Mononuclear cell (primary cell): ENCODE results near the gene XYLT1. TPM values are rescaled to one million over a fixed set of nuclear protein-coding genes. Genes with fewer than 3 reads are reported as not detected.

Experiments used
- H3K27me3 ChIP-seq: 2 replicates; pipeline ENCODE4 v1.6.0; 2011; ENCODE audit warnings: low read length, control low read depth; ENCODE audit not compliant: insufficient read depth
- H3K4me1 ChIP-seq: 2 replicates; pipeline ENCODE4 v1.5.1; 2011; ENCODE audit warnings: mild to moderate bottlenecking, low read length, control low read depth; ENCODE audit not compliant: insufficient read depth
- H3K4me3 ChIP-seq: 2 replicates; pipeline ENCODE4 v1.5.1; 2011; ENCODE audit warnings: mild to moderate bottlenecking, low read length, moderate library complexity
- H3K9me3 ChIP-seq: 2 replicates; pipeline ENCODE4 v1.5.1; 2011; ENCODE audit warnings: low read depth, mild to moderate bottlenecking, control low read depth, low read length
- total RNA-seq: library from RNA; depleted of rRNA; stranded (reverse); fragments of >200 nt; gene quantifications from one replicate; pipeline ENCODE4 v1.2.3, GENCODE V29; 2012

The XYLT1 gene
- total RNA-seq, 1 donor: 19.4 TPM

DNA sequence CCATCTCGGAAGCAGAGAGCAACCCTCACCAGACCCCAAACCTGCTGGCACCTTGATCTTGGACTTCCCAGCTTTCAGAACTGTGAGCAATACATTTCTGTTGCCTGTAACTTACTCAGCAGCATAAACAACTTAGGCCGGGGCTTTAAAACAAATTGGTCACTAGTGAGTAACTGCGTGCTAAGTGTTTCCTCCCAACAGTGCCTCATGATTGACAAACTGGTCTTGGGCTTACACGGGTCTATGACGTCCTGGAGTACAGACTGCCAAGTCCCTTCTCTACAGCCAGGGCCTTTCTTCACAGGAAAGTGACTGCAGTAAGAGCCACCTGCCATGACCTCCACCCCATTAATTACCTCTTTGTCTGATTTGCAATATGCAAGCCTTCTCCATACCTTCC, 136.7 kb downstream of the XYLT1 start:
- no peak overlapping the region for H3K4me3 ChIP-seq
- H3K27me3 ChIP-seq: no peaks in the 10 kb centered on the region
- H3K9me3 ChIP-seq: no peaks in the 10 kb centered on the region
- peaks cover 16% of the 10 kb centered on the region for H3K4me1 ChIP-seq

DNA sequence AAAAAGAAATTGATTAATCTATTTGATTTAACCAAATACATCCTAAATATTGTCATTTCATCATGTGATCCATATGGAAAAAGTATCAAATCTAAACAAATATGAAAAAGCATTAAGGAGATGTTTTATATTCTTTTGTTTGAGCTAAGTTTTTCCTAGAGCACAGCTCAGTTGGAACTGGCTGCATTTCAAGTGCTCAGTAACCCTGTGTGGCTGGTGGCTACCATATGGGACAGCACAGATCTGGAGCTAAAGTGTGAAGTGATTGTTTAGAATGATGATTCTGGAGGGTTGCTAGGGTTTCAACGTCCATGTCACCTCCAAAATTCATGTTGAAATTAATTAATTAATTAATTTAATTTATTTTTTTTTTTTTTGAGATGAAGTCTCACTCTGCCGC, 137.5 kb downstream of the XYLT1 start:
- Histone ChIP-seq H3K4me3 (no peak overlapping the region), H3K4me1 (peaks cover 16% of the 10 kb centered on the region), H3K9me3 (no peaks in the 10 kb centered on the region), H3K27me3 (no peaks in the 10 kb centered on the region)

DNA sequence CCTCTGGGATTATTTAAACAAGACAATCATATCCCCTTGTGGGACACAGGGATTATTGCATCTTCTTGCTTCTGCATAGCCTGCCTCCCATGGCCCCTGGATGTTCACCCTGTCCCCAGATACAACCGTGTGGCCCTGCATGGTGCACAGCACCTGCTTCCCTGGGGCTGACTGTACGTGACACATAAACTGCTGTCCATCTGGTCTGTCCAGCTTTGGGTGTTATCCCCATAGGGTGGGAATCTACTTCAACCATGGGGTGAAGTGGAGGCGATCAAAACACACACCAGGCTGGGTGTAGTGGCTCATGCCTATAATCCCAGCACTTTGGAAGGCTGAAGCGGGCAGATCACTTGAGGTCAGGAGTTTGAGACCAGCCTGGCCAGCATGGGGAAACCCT, 138.8 kb downstream of the XYLT1 start:
- H3K4me3 ChIP-seq: no peak overlapping the region
- H3K9me3 ChIP-seq: no peaks in the 10 kb centered on the region
- no peaks in the 10 kb centered on the region for H3K27me3 ChIP-seq
- H3K4me1 ChIP-seq: peaks cover 12% of the 10 kb centered on the region

DNA sequence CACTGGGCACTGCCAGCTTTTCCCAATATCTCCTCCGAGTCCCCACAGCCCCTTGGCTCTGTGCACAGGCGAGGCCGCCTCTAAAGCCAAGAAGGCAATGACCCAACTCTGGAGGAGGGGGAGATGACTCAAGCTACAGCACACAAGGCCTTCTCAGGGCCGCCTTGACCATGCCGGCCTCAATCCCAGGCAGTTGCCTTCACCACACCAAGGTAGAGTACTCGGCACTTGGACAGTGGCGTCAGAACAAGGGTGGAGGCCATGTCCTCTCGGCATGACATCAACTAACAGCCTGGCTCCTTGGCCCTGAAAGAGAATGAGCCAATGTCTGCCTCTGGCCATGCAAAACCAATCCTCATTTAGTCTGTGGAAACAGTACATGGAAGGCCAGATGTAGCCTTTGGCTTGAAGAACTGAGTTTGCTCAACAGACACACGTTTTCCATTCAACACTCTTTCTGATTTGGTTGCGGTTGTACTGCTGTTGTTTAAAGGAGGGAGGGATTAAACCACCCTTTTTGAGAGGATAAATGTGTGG, 139.6 kb downstream of the XYLT1 start:
- Histone ChIP-seq H3K4me1 (peaks cover 3% of the 10 kb centered on the region), H3K27me3 (no peaks in the 10 kb centered on the region), H3K9me3 (no peaks in the 10 kb centered on the region), H3K4me3 (no peak overlapping the region)

DNA sequence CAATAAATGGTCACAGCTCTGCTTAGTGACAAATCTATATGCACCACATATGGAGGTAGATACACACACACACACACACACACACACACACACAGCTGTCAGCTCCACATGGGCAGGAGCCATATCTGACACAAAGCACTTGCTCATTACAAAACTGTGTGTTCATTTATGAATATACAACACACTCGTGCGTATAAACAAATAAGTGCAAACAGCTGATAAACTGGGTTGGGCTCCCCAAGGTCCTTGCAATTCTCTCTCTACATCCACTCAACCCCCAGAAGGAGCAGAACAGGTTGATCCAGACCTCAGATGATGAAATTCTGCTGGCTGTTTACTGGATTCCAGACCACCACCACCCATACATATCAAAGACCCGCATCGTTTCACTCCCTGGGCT, 140.7 kb downstream of the XYLT1 start:
- Histone ChIP-seq H3K4me3 (no peak overlapping the region), H3K9me3 (no peaks in the 10 kb centered on the region), H3K4me1 (no peaks in the 10 kb centered on the region), H3K27me3 (no peaks in the 10 kb centered on the region)

DNA sequence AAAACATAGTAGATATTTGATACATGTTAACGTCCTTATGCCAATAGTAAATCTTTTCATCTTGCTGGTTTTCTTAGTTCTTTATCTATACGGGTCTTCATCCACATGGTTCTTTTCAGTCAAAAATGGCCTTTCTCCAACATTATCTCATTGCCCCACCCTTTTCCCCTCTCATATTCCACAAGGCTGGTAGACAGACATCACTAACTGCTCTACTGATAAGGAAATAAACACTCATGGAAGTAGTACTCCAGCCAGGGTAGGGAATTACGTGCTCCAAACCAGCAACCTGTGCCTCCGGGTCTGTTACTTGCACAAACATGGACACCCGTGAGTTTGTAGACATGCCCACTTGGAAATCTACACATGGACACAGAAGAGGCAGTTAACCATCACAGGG, 141.4 kb downstream of the XYLT1 start:
- no peaks in the 10 kb centered on the region for H3K27me3 ChIP-seq
- H3K9me3 ChIP-seq: no peaks in the 10 kb centered on the region
- H3K4me1 ChIP-seq: no peaks in the 10 kb centered on the region
- H3K4me3 ChIP-seq: no peak overlapping the region

DNA sequence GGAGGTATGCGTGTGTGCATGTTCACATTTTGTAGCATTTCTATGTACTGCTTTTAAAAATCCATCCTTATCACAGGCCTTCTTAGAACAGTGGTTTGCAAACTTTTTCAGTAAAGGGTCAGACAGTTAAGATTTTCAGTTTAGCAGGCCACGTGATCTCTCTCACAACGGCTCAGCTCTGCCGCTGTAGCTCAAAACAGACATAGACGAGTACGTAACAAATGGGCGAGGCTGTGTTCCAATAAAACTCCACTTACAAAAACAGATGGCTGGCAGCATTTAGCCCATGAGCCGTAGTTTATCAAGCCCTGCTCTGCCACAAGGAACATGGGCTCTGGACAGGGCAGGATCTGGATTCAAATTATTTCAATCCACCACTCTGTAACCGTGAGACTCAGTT, 141.8 kb downstream of the XYLT1 start:
- H3K9me3 ChIP-seq: no peaks in the 10 kb centered on the region
- no peak overlapping the region for H3K4me3 ChIP-seq
- no peaks in the 10 kb centered on the region for H3K27me3 ChIP-seq
- no peaks in the 10 kb centered on the region for H3K4me1 ChIP-seq

DNA sequence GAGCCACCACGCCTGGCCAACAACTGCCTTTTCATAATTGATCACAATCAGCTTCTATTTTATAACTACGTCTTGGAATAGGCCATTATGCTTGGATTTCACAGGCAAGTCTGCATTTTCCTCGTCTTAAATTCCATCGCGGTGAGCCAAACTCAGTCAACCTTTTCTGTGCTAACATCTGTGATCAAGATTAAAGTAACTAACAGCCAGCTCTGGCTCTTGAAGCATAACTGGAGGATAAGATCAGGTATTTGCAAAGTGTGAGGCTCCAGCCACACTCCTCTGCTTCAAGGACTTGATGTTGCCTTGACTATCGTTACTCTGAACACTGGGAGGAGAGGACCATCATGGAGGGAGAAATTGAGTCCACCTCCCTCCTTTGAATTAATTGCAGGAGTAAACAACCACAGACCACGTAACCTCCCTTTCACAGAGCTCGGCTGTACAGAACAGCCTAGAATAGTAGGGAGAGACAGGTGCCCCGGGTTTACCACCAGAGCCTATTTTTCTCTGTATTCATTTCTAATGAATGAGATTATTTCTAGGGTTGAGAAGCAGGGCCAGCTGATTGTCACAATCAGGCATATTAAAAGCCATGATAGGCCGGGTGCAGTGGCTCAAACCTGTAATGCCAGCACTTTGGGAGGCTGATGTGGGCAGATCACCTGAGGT, 143.0 kb downstream of the XYLT1 start:
- peaks cover 8% of the 10 kb centered on the region for H3K4me1 ChIP-seq
- no peaks in the 10 kb centered on the region for H3K9me3 ChIP-seq
- H3K27me3 ChIP-seq: no peaks in the 10 kb centered on the region
- no peak overlapping the region for H3K4me3 ChIP-seq

DNA sequence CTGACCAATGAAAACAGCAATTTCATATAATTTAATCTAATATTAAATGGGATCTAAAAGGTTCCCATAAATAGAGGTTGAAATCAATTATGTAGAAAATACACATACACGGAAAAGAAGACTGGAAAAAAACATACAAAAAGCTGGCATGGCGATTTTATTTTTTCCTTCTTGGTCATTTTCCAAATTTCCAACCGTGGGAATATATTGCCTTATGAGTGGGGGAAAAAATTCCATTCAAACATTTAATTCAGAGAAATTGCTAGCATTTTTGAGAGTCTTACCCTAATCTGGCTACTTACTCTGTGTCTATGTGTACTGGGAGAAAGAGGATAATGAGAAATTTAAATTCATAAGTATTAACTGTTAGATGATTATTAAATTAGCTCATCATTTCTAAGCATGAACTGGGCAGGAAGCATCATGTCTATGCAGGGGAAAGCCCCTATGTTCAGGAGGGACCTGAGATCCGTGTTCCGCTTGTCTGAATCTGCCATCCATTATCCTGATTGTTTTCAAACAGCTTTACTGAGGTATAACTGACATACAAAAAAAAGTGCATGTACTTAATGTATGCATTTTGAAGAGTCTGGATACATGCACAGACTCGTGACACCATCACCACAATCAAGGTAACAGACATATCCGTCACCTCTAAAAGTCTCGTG, 145.2 kb downstream of the XYLT1 start:
- Histone ChIP-seq H3K4me1 (peaks cover 30% of the 10 kb centered on the region), H3K27me3 (no peaks in the 10 kb centered on the region), H3K4me3 (no peak overlapping the region), H3K9me3 (no peaks in the 10 kb centered on the region)

DNA sequence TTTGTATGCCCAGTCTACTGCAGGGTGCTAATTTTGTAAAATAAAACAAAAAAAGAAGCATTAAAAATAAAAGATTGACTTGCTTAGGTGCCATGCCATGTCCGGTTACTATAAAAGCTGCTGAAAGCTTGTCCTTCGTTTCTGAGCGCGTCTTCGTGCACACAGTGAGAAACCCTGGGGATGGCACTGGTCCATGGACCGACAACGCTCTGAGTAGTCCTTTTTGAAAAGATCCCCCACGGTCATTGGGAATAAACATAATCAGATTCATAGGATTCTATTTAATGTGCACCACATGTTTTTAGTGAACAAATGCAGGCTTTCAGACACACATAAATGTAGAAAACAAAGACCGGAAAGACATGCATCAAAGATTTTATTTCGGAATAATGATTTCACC, 146.3 kb downstream of the XYLT1 start:
- Histone ChIP-seq H3K9me3 (no peaks in the 10 kb centered on the region), H3K27me3 (no peaks in the 10 kb centered on the region), H3K4me1 (peaks cover 42% of the 10 kb centered on the region), H3K4me3 (no peak overlapping the region)

DNA sequence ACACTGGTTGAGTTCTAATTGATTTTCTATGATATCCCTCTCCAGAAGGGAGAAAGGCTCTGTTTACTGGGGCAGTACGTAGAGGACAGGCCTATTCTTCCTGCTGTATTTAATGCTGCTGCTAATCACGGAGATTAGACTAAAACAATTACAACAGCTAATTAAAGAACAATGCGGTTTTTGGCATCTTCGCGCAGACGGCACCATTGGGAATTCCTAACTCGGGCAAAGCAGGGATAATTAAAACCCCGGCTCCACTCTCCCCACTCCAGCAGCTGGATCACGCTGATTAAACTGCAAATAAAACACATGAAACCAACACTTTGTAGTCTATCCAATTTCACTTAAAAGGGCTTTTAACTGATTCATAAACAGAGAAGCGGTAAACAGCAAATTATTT, 147.6 kb downstream of the XYLT1 start:
- Histone ChIP-seq H3K4me1 (peaks cover 55% of the 10 kb centered on the region), H3K9me3 (no peaks in the 10 kb centered on the region), H3K27me3 (no peaks in the 10 kb centered on the region), H3K4me3 (no peak overlapping the region)

DNA sequence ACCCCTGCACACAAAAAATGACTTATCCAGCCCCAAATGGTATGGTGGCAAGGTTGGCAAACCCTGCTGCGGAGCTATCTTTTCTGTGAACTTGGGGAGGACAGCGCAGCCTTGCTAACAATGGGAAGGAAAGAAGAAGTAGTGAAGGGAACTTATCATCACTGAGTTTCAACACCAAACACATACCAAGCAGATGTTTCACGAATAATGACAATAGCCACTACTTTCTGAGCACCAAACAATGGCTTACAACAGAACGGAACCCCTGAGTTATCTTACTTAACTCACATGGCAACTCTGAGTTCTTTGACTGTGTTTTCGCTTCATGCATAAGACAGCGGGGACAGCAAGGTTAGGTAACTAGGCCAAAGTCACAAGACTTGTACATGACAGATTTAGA, 148.9 kb downstream of the XYLT1 start:
- no peaks in the 10 kb centered on the region for H3K27me3 ChIP-seq
- H3K4me3 ChIP-seq: no peak overlapping the region
- H3K4me1 ChIP-seq: peaks cover 66% of the 10 kb centered on the region
- no peaks in the 10 kb centered on the region for H3K9me3 ChIP-seq

DNA sequence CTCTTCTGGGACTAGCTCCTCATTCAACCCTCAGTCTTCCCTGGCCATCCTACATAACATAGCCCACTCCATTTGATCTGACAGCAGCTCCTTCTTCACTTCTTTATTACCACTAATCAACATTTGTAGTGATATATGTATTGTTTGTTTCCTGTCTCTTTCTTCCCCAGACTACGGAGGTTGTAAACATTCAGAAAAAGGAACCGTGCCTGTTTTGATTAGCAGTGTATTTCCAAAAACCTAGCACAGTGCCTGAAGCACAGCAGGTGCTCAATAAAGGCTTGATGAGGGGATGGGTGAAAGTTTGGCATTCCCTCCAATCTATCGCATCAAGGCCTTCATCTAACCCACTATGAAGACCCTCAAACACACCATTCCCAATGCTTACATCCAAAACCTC, 150.8 kb downstream of the XYLT1 start:
- no peaks in the 10 kb centered on the region for H3K9me3 ChIP-seq
- no peak overlapping the region for H3K4me3 ChIP-seq
- H3K27me3 ChIP-seq: no peaks in the 10 kb centered on the region
- H3K4me1 ChIP-seq: peaks cover 66% of the 10 kb centered on the region

DNA sequence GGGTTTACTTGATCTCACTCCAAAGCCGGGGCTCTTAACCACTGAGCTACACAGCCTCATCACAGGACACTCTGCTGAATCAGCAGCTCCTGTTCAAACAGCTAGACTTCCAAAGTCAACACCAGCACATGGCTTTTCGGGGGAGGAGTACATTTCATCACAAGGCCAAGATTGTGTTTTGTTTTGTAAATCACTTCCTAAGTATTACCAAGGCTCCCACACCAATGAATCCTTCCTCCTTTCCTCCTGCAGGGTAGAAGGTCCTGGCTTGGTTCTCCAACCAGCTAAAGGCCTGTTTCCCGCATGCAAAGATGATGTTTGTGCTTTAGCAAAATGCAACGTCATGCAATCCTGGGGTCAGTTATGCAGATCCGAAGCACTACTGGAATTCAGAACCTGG, 152.5 kb downstream of the XYLT1 start:
- Histone ChIP-seq H3K4me3 (no peak overlapping the region), H3K27me3 (no peaks in the 10 kb centered on the region), H3K4me1 (peaks cover 68% of the 10 kb centered on the region), H3K9me3 (no peaks in the 10 kb centered on the region)

DNA sequence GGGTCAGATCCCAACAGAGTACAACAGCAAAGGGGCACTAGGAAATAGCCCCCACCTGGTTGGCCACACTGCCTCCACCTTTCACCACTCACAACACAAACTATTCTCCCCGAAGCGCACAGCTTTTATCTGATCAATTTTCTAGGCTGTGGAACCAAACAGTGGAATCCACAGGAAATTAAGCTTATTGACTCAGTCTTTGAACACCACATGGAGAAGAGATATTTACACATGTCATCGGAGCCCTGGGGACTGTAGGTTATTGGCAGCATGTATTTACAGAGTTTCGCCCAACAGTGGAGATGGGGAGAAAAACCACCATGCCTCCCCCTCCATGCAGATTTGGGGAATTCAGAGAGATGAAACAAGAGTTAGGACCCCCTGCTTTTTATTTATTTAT, 154.8 kb downstream of the XYLT1 start:
- no peaks in the 10 kb centered on the region for H3K27me3 ChIP-seq
- no peak overlapping the region for H3K4me3 ChIP-seq
- peaks cover 64% of the 10 kb centered on the region for H3K4me1 ChIP-seq
- H3K9me3 ChIP-seq: no peaks in the 10 kb centered on the region
